Stimulated activated CD4-positive, alpha-beta T cell treated with anti-CD3 and anti-CD28 coated beads, Interleukin-1b, Interleukin-23, amount 100 ng/mL, for 24 hours (primary cell): Measurements from ENCODE around the gene SPTBN2.
"Not testable (repeated sequence)": the region's sequence is repeated elsewhere in the genome, so short reads cannot be mapped to it uniquely, and the experiment has no call there.

ENCODE experiments used
- DNase-seq, 4 experiments: peaks; one replicate each; pipeline ENCODE4 v3.0.0-alpha.2; 2020; ENCODE audit warnings: low read depth in 4 of 4, low spot score in 1 of 4

SPTBN2 gene

GRCh38 chr11:66646828-66647227, 82.2 kb downstream of the SPTBN2 start:
- no peak for DNase-seq

GRCh38 chr11:66643745-66644437, 85.1 kb downstream of the SPTBN2 start:
- DNase-seq: no peak

GRCh38 chr11:66641834-66642233, 87.2 kb downstream of the SPTBN2 start:
- DNase-seq: no peak

GRCh38 chr11:66639814-66640340, 89.1 kb downstream of the SPTBN2 start:
- not testable (repeated sequence) for DNase-seq

GRCh38 chr11:66639066-66639813, 89.8 kb downstream of the SPTBN2 start:
- peak in 1 of 4 experiments; percentile 16 for DNase-seq

- DNase-seq: peak; percentile 78 to 92 (median 91)
These were observed 90.6 kb downstream of the SPTBN2 start, which contains the start of gene RBM4 for GRCh38 chr11:66638177-66639065. TSS of gene RBM4 (plus strand) at chr11:66638703. CDS start at chr11:66639712, 1,009 bp downstream.

- no peak for DNase-seq
These were observed 91.3 kb downstream of the SPTBN2 start for GRCh38 chr11:66637557-66638176.

- no peak for DNase-seq
These were observed 92.6 kb downstream of the SPTBN2 start for GRCh38 chr11:66636411-66636810.
